Esophagus squamous epithelium (tissue), 5 donors: ENCODE data around the gene UGT2B15. TPM values are rescaled to one million over a fixed set of nuclear protein-coding genes. Genes with fewer than 3 reads are reported as not detected.

Source experiments
- DNase-seq: peaks from one replicate; lab custom pipeline; 2025; lab: John Stamatoyannopoulos, UW
- H3K27ac ChIP-seq, 4 donors: fragments of 200-600 bp; sonication (generic); one replicate each; pipeline ENCODE4 v1.5.1; 2016 to 2019; ENCODE audit warnings: mild to moderate bottlenecking in 1 of 4
- H3K27me3 ChIP-seq, 4 donors: fragments of 200-600 bp; sonication (generic); 1 replicate in 3 of 4; 2 replicates in 1 of 4; pipeline versions ENCODE4 v1.5.1 to v1.6.0; 2017 to 2021; ENCODE audit warnings: antibody characterized with exemption in 1 of 4
- H3K36me3 ChIP-seq, 3 donors: fragments of 200-600 bp; sonication (generic); one replicate each; pipeline ENCODE4 v1.5.1; 2016 to 2019
- H3K4me1 ChIP-seq, 3 donors: fragments of 200-600 bp; sonication (generic); one replicate each; pipeline ENCODE4 v1.5.1; 2017 to 2019
- H3K4me3 ChIP-seq, 4 donors: fragments of 200-600 bp; sonication (generic); 1 replicate in 3 of 4; 2 replicates in 1 of 4; pipeline ENCODE4 v1.5.1; 2016 to 2019; ENCODE audit warnings: mild to moderate bottlenecking in 2 of 4, moderate library complexity in 1 of 4
- H3K9me3 ChIP-seq, 3 donors: fragments of 200-600 bp; sonication (generic); one replicate each; pipeline ENCODE4 v1.5.1; 2016 to 2019
- CTCF ChIP-seq, 6 experiments: fragments of 450-650 bp in 4 of 6; fragments of 200-600 bp in 2 of 6; sonication (generic) in 2 of 6; IDR thresholded peaks; one replicate each; pipeline ENCODE4 v1.5.1; 2016 to 2019; ENCODE audit warnings: antibody characterized with exemption in 6 of 6, mild to moderate bottlenecking in 4 of 6, moderate library complexity in 4 of 6
- POLR2A ChIP-seq, 4 donors: fragments of 450-650 bp; IDR thresholded peaks; one replicate each; pipeline ENCODE4 v1.6.1; 2017; ENCODE audit warnings: antibody characterized with exemption in 4 of 4, mild to moderate bottlenecking in 4 of 4, moderate library complexity in 3 of 4
- WGBS, 2 donors: methylation state at CpG; one replicate each; pipeline ENCODE4 v1.1.5; 2018; 5-methylcytosine and 5-hydroxymethylcytosine counted together
- intact Hi-C: fragments of 100-400 bp; cut with DNase I; formaldehyde crosslinking; loops from one replicate; pipeline ENCODE4 v1.15.0; 2022
- total RNA-seq, 4 donors: library from RNA; depleted of rRNA; stranded (reverse); fragments of >200 nt; gene quantifications; one replicate each; pipeline ENCODE4 v1.1.0, GENCODE V29; 2016
- donor health status: DM: yes; HTN: yes; CAD: no.

The UGT2B15 gene
- total RNA-seq, 4 donors from 2014 or later = not detected

- Histone ChIP-seq H3K27ac (no peak overlapping the region), H3K4me3 (no peak overlapping the region), H3K36me3 (no peaks in the 10 kb centered on the region), H3K4me1 (no peaks in the 10 kb centered on the region), H3K9me3 (no peaks in the 10 kb centered on the region), H3K27me3 (no peaks in the 10 kb centered on the region)
- DNase-seq = no peak
- intact Hi-C loops = no loop called here
- 78 to 95% methylated on average over 1 of the region's 1 CpG for WGBS, 2 donors
- TF ChIP-seq CTCF (IDR thresholded peaks at IDR 0.05) (no peak), POLR2A (IDR thresholded peaks at IDR 0.05) (no peak)
These were observed 64.2 kb downstream of the UGT2B15 start for GRCh38 chr4:68606240-68606639.

GRCh38 chr4:68599150-68599549 lies 71.3 kb downstream of the UGT2B15 start:
- Histone ChIP-seq H3K4me3 (no peak overlapping the region), H3K36me3 (no peaks in the 10 kb centered on the region), H3K9me3 (no peaks in the 10 kb centered on the region), H3K27me3 (no peaks in the 10 kb centered on the region), H3K27ac (no peak overlapping the region), H3K4me1 (no peaks in the 10 kb centered on the region)
- WGBS, 2 donors = 74 to 75% methylated on average over 3 of the region's 3 CpGs
- TF ChIP-seq POLR2A (IDR thresholded peaks at IDR 0.05) (no peak), CTCF (IDR thresholded peaks at IDR 0.05) (no peak)
- DNase-seq = no peak
- intact Hi-C loops = no loop called here

GRCh38 chr4:68597482-68597881 lies 73.0 kb downstream of the UGT2B15 start:
- no peak overlapping the region for H3K27ac ChIP-seq
- H3K27me3 ChIP-seq = no peaks in the 10 kb centered on the region
- H3K36me3 ChIP-seq = no peaks in the 10 kb centered on the region
- WGBS, 2 donors = 78 to 86% methylated on average over 2 of the region's 2 CpGs
- intact Hi-C loops = no loop called here
- no peaks in the 10 kb centered on the region for H3K9me3 ChIP-seq
- H3K4me3 ChIP-seq = no peak overlapping the region
- TF ChIP-seq CTCF (IDR thresholded peaks at IDR 0.05) (no peak), POLR2A (IDR thresholded peaks at IDR 0.05) (no peak)
- no peaks in the 10 kb centered on the region for H3K4me1 ChIP-seq
- no peak for DNase-seq

Other genes with a start within 250 kb of the UGT2B15 start
- 100 to 1,000 TPM; 175 to 359 (median 271) TPM for gene TMPRSS11E, start 223.2 kb downstream of the UGT2B15 start, total RNA-seq
- gene UGT2B17, start 94.3 kb downstream of the UGT2B15 start, total RNA-seq = not detected
- not detected for gene UGT2B10, start 145.3 kb upstream of the UGT2B15 start, total RNA-seq